GM21576 (cell line): Measurements from ENCODE around the gene HOXA3.

Experiments
- ATAC-seq: cut with Tn5 transposase; IDR thresholded peaks from one replicate; pipeline ENCODE4 v1.9.1; 2021; ENCODE audit warnings: mild to moderate bottlenecking, moderate library complexity; ENCODE audit not compliant: unreplicated experiment

The HOXA3 gene

GRCh38 chr7:27157702-27158431 is 5.5 kb upstream of the HOXA3 start:
- no peak for ATAC-seq

- no peak for ATAC-seq
Observed at GRCh38 chr7:27156916-27157701, 4.7 kb upstream of the HOXA3 start.

- ATAC-seq = no peak
Observed at GRCh38 chr7:27156508-27156898, 4.1 kb upstream of the HOXA3 start, which contains the start of gene HOXA7. Gene HOXA7 (minus strand): TSS chr7:27156675. CDS start chr7:27156545, 130 bp downstream.

- no peak for ATAC-seq
Observed at GRCh38 chr7:27155816-27156507, 3.6 kb upstream of the HOXA3 start.

GRCh38 chr7:27154901-27155815 is 2.8 kb upstream of the HOXA3 start:
- ATAC-seq = no peak

GRCh38 chr7:27154369-27154768 is 2.0 kb upstream of the HOXA3 start:
- ATAC-seq = no peak

GRCh38 chr7:27153526-27153925 is 1.1 kb upstream of the HOXA3 start:
- no peak for ATAC-seq

- no peak for ATAC-seq
Observed at GRCh38 chr7:27152816-27153442, 546 bp upstream of the HOXA3 start.

GRCh38 chr7:27151341-27151930 is 947 bp downstream of the HOXA3 start:
- ATAC-seq = no peak

- peak; percentile 57 for ATAC-seq
Observed at GRCh38 chr7:27150568-27151340, 1.6 kb downstream of the HOXA3 start.

GRCh38 chr7:27149842-27150567 is 2.4 kb downstream of the HOXA3 start:
- no peak for ATAC-seq

GRCh38 chr7:27148756-27149641 is 3.4 kb downstream of the HOXA3 start:
- no peak for ATAC-seq

- ATAC-seq = no peak
Observed at GRCh38 chr7:27148031-27148755, 4.2 kb downstream of the HOXA3 start.

GRCh38 chr7:27147199-27148030 is 5.0 kb downstream of the HOXA3 start, which contains the start of gene HOXA6:
Gene HOXA6 (minus strand): TSS chr7:27147774. CDS start chr7:27147749, 25 bp downstream.
- ATAC-seq = no peak

GRCh38 chr7:27146491-27147198 is 5.7 kb downstream of the HOXA3 start:
- ATAC-seq = no peak
